Activated T-helper 2 cell treated with anti-CD3 and anti-CD28 coated beads, Interferon-gamma antibody, Interleukin-2, Interleukin-4, amounts not matched to agents 10 μg/mL and 5 μg/mL and 100 μg/mL, durations not matched to agents 14 hours and 24 hours and 36 hours (primary cell): Measurements from ENCODE around the gene OAS3. TPM values are rescaled to one million over a fixed set of nuclear protein-coding genes. Genes with fewer than 3 reads are reported as not detected.

ENCODE experiments used
- DNase-seq: peaks from one replicate; pipeline ENCODE4 v3.0.0; 2021; ENCODE audit warnings: low spot score
- H3K27ac Mint-ChIP-seq: one replicate; pipeline ENCODE4 v1.8.0; 2021; ENCODE audit warnings: mixed read lengths
- H3K27me3 Mint-ChIP-seq: one replicate; pipeline ENCODE4 v1.8.0; 2021; ENCODE audit warnings: low read depth, mixed read lengths
- H3K36me3 Mint-ChIP-seq: one replicate; pipeline ENCODE4 v1.8.0; 2021; ENCODE audit warnings: low read depth, mixed read lengths
- H3K4me1 Mint-ChIP-seq: one replicate; pipeline ENCODE4 v1.8.0; 2021; ENCODE audit warnings: low read depth, mixed read lengths
- H3K4me3 Mint-ChIP-seq: one replicate; pipeline ENCODE4 v1.8.0; 2021; ENCODE audit warnings: low read depth, mild to moderate bottlenecking, moderate library complexity, mixed read lengths
- H3K9me3 Mint-ChIP-seq: one replicate; pipeline ENCODE4 v1.8.0; 2021; ENCODE audit warnings: mixed read lengths
- intact Hi-C: fragments of 100-400 bp; cut with micrococcal nuclease; formaldehyde crosslinking; loops from one replicate; pipeline ENCODE4 v1.15.1; 2023
- total RNA-seq: library from RNA; stranded (reverse); gene quantifications from 2 replicates; pipeline ENCODE4 v1.2.3, GENCODE V29; 2022

OAS3 gene
- total RNA-seq, 1 donor from 2014 or later = 29.6 TPM

DNA sequence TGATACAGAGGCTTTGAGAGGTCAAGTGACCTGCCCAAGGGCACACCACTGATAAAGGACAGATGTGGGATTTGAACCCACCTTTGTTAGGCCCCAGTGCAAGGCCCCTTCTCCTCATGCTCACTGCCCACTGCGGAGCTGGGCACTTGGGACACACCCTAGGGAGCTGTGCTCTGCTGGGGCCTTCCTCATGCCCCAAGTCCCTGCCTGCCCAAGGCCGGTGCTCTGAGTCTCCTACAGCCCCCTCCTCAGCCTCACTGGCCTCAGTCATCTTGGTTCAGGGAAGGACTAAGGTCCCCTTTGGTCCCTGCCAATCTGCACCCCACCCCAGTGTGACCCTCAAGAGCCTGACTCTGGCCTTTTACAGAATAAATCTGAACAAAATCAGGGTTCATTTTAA is 7.9 kb upstream of the OAS3 start:
- H3K4me1 Mint-ChIP-seq = peaks cover 7% of the 10 kb centered on the region
- peaks cover 14% of the 10 kb centered on the region for H3K36me3 Mint-ChIP-seq
- intact Hi-C loops = no loop called here
- H3K9me3 Mint-ChIP-seq = peaks cover 10% of the 10 kb centered on the region
- H3K27me3 Mint-ChIP-seq = no peaks in the 10 kb centered on the region
- H3K27ac Mint-ChIP-seq = no peak overlapping the region
- H3K4me3 Mint-ChIP-seq = no peak overlapping the region
- DNase-seq = no peak

DNA sequence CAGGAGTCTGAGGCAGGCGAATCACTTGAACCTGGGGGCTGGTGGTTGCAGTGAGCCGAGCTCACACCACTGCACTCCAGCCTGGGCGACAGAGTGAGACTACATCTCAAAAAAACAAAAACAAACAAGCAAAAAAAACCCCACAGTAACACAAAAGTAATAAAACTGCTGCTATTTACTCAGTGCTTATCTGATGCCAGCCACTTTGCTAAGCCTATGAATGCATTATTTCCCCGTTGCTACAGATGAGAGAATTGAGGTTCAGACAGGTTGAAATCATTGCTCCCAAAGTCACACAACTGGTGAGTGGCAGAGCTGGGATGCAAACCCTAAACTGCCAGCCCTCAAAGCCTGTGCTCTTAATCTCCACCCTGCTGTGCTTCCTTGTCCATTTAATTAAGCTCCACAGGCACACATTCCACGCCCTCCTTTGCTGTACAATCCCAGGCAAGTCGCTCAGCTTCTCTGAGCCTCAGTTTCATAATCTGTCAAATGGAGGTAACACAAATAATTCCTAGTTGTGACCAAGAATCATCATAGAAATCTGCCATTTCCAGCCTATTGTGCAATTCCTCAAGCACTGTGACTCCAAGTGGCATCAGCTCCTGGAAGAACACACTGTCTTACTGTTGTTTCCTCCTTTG is 5.7 kb upstream of the OAS3 start:
- peaks cover 15% of the 10 kb centered on the region for H3K4me1 Mint-ChIP-seq
- no peak for DNase-seq
- H3K27me3 Mint-ChIP-seq = no peaks in the 10 kb centered on the region
- H3K27ac Mint-ChIP-seq = no peak overlapping the region
- H3K36me3 Mint-ChIP-seq = peaks cover 6% of the 10 kb centered on the region
- intact Hi-C loops = no loop called here
- peaks cover 5% of the 10 kb centered on the region for H3K9me3 Mint-ChIP-seq
- no peak overlapping the region for H3K4me3 Mint-ChIP-seq

DNA sequence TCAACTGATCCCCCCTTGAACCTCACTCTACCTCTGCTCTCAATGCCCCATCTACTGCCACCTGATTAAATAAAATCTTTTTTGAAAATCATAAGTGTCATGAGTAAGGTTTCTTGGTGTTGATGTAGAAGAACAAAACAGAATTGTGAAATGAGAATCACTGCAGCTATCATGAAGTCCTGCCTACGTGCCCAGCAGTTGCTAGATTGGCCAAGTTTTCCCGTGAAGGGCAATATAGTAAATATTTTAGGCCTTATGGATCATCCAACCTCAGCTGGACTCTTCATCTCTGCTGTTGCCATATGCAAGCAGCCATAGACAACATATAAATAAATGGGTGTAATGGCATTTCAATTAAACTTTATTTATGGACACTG is 5.2 kb upstream of the OAS3 start:
- Mint-ChIP-seq H3K4me1 (peaks cover 20% of the 10 kb centered on the region), H3K27ac (no peak overlapping the region), H3K27me3 (no peaks in the 10 kb centered on the region), H3K36me3 (peaks cover under 1% of the 10 kb centered on the region), H3K9me3 (peaks cover under 1% of the 10 kb centered on the region), H3K4me3 (no peak overlapping the region)
- intact Hi-C loops = no loop called here
- DNase-seq = no peak

DNA sequence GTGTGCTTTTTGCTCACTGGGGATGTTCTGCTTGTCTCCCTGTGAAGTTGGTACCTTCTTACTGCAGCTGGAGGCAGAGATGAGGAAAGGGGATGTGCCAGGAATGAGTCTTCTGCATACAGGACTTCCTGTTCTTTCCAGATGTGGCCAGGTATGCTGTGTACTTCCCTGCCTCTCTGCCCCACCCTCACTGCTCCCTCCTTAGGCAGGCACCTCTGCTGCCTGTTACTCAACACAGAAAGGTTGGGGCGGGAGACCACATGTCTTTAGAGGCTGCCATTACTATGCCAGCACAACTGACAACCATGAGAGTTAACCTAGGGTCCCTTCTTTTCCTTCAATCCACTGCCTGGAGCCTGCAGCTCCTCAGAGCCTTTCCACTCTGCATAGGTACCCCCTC is 2.0 kb upstream of the OAS3 start:
- Mint-ChIP-seq H3K36me3 (peaks cover 4% of the 10 kb centered on the region), H3K27ac (no peak overlapping the region), H3K27me3 (no peaks in the 10 kb centered on the region), H3K4me3 (no peak overlapping the region), H3K4me1 (peaks cover 37% of the 10 kb centered on the region), H3K9me3 (no peaks in the 10 kb centered on the region)
- DNase-seq = no peak
- intact Hi-C loops = no loop called here

DNA sequence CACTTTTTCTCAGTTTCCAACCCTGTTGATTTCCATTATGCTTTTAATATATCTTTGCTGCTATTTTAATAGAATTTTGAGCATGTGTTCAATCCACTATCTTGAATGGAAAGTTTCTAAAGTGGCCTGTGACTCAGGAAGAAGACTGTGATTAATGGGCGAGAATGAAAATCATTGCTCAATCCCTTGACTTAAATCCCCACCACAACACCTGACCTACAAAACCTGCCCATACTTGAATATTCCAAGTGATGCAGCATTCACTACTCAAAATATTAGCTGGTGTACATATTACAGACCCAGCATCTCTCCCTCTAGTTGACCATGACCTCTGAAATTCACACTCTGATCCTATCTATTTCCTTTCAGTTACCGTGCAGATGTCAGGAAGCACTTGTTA is 1.3 kb upstream of the OAS3 start:
- intact Hi-C loops = no loop called here
- Mint-ChIP-seq H3K27ac (peak overlapping the region; percentile 12), H3K4me3 (peak overlapping the region; percentile 15), H3K9me3 (no peaks in the 10 kb centered on the region), H3K4me1 (peaks cover 40% of the 10 kb centered on the region), H3K27me3 (no peaks in the 10 kb centered on the region), H3K36me3 (peaks cover 9% of the 10 kb centered on the region)
- no peak for DNase-seq

DNA sequence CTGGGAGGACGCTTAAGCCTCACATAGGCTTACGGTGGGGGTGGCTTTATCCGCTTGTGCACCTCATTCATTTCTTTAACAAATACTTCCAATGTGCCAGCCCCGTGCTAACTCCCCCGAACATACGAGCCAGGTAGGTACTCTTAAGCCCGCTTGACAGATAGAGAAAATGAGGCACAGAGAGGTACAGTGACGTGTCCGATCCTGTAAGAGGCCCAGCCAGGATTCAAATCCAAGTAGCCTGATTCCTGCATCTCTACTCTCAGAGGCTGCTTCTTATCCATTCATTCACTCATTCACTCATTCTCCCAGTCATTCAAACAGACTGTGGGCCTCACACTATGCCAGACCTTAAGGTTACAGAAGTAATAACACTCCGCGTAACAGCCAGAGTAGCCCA is 477 bp downstream of the OAS3 start:
- Mint-ChIP-seq H3K27ac (peak overlapping the region; percentile 79), H3K27me3 (no peaks in the 10 kb centered on the region), H3K36me3 (peaks cover 15% of the 10 kb centered on the region), H3K9me3 (no peaks in the 10 kb centered on the region), H3K4me3 (peak overlapping the region; percentile 80), H3K4me1 (peaks cover 40% of the 10 kb centered on the region)
- no peak for DNase-seq
- intact Hi-C loops = loop anchor here (1.0 to 2.0 kb wide), 2 partner anchors 38 to 40 kb away; partner anchors contain the start of gene OAS2

DNA sequence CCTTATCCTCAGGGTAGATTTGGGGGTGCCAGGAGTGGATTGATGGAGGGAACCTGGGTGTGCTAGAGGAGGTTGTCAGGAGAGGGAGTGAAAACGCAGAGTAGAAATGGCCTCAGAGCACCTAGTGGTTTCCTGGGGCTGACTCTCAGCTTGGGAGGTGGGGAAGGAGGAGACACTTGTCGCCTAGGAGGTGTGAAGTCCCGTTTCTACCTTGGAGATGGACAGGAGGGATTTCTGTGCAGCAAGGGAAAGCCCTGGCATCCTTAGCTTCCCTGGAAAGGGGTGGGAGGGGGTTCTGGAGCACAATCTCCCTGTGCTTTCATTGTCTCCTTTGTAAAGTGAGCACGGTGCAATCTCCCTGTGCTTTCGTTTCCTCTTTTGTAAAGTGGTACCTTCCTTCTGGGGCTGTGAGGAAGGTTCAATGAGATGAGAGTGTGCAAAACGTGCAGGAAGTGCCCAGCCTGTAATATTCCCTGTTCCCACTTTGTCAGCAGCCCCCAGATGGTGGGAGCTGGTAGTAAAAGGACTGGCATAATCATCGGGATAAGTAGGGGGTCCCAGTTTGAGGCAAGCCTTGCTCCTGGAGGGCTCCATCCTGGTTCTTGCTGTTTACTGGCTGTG is 1.6 kb downstream of the OAS3 start:
- H3K27me3 Mint-ChIP-seq = no peaks in the 10 kb centered on the region
- peaks cover 24% of the 10 kb centered on the region for H3K36me3 Mint-ChIP-seq
- H3K9me3 Mint-ChIP-seq = no peaks in the 10 kb centered on the region
- intact Hi-C loops = loop anchor here (2.0 kb wide), 1 partner anchor 39 kb away; no protein-coding TSS in a partner anchor
- H3K4me1 Mint-ChIP-seq = peaks cover 40% of the 10 kb centered on the region
- peak overlapping the region; percentile 80 for H3K4me3 Mint-ChIP-seq
- peak; percentile 14 for DNase-seq
- H3K27ac Mint-ChIP-seq = peak overlapping the region; percentile 80

DNA sequence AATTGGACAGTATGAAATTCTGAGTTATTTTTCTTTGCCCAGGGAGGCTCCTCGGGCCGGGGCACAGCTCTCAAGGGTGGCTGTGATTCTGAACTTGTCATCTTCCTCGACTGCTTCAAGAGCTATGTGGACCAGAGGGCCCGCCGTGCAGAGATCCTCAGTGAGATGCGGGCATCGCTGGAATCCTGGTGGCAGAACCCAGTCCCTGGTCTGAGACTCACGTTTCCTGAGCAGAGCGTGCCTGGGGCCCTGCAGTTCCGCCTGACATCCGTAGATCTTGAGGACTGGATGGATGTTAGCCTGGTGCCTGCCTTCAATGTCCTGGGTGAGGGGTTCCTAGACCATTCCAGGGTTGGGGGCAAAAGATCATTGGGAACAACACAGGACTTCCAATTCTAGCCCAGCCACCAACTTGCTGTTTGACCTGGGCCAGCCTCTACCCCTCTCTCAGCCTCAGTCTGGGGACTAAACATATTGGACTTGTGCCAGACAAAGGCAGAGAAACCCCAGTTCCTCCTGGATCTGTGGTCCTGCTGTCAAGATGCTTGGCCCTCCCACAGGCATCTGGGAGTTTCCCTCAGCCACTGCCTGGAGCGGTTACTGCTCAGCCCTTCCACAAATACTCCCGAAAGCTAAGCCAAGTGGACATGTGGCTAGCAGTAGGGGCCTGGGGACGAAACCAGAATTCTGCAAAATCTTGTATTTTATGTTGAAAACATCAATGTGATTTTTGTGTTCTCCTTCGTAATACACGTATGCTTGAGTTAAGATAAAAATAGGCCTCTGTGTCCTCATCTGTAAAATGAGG is 3.5 kb downstream of the OAS3 start:
- Mint-ChIP-seq H3K9me3 (no peaks in the 10 kb centered on the region), H3K4me3 (no peak overlapping the region), H3K27me3 (no peaks in the 10 kb centered on the region), H3K27ac (peak overlapping the region; percentile 7), H3K36me3 (peaks cover 37% of the 10 kb centered on the region), H3K4me1 (peaks cover 37% of the 10 kb centered on the region)
- intact Hi-C loops = no loop called here
- no peak for DNase-seq

DNA sequence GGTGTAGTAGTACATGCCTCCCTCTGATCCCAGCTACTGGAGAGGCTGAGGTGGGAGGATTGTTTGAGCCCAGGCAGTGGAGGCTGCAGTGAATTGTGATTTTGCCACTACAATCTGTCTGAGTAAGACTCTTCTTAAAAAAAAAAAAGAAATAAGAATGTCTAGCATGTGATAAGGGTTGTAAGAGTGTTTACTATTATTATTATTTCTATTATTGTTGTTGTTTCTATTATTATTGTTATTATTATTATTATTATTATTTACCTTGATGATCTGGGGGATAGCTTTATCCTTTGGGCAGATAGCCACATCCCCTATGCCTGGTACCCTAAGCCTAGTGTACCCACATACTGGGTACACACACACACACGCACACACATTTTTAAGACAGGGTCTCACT is 4.3 kb downstream of the OAS3 start:
- no peaks in the 10 kb centered on the region for H3K9me3 Mint-ChIP-seq
- DNase-seq = no peak
- H3K4me1 Mint-ChIP-seq = peaks cover 30% of the 10 kb centered on the region
- no peaks in the 10 kb centered on the region for H3K27me3 Mint-ChIP-seq
- peaks cover 45% of the 10 kb centered on the region for H3K36me3 Mint-ChIP-seq
- H3K4me3 Mint-ChIP-seq = no peak overlapping the region
- intact Hi-C loops = no loop called here
- no peak overlapping the region for H3K27ac Mint-ChIP-seq

DNA sequence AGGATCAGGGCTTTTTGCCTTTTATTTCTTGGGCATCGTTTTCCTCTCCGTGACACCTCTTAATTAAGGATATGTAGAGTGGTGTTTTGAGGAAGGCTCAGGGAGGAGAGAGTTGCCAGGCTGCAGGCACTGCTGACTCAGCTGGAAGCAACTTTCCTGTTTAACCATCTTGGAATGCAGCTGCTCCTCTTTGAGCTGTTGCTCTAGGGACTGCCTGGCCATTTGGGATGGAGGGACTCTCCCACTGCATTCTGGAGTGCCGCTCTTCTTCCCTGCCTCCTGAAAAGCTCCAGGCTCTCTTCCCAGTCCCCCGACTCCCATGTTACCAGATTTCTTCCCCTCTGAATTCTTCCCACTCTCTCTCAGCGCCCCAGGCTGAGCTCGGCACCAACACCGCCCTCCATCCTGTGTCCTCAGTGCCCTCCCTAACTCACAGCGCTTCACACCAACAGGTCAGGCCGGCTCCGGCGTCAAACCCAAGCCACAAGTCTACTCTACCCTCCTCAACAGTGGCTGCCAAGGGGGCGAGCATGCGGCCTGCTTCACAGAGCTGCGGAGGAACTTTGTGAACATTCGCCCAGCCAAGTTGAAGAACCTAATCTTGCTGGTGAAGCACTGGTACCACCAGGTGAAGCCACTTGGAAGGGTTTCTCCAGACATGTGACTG is 5.9 kb downstream of the OAS3 start:
- intact Hi-C loops = no loop called here
- Mint-ChIP-seq H3K4me3 (no peak overlapping the region), H3K9me3 (no peaks in the 10 kb centered on the region), H3K4me1 (peaks cover 20% of the 10 kb centered on the region), H3K27me3 (no peaks in the 10 kb centered on the region), H3K27ac (no peak overlapping the region), H3K36me3 (peaks cover 48% of the 10 kb centered on the region)
- DNase-seq = no peak

DNA sequence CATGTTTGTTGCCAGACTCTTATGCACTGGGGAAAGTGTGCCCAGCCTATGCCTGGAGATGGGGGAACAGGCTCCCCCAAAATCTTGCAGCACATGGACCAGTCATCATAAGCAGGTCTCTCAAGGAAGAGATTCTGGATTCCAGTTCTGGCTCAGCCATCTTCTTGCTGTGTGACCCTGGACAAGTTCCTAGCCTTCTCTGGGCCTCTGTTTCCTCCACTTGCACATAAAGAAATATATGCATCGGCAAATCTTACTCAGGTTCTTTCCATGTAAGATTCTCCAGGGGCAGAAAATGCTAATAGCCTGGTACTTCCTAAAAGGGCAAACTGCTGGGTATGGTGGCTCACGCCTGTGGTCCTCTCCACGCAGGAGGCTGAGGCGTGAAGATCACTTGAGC is 7.2 kb downstream of the OAS3 start:
- H3K9me3 Mint-ChIP-seq = no peaks in the 10 kb centered on the region
- H3K36me3 Mint-ChIP-seq = peaks cover 52% of the 10 kb centered on the region
- H3K4me3 Mint-ChIP-seq = no peak overlapping the region
- no peaks in the 10 kb centered on the region for H3K27me3 Mint-ChIP-seq
- intact Hi-C loops = no loop called here
- no peak overlapping the region for H3K27ac Mint-ChIP-seq
- no peak for DNase-seq
- H3K4me1 Mint-ChIP-seq = peaks cover 7% of the 10 kb centered on the region

DNA sequence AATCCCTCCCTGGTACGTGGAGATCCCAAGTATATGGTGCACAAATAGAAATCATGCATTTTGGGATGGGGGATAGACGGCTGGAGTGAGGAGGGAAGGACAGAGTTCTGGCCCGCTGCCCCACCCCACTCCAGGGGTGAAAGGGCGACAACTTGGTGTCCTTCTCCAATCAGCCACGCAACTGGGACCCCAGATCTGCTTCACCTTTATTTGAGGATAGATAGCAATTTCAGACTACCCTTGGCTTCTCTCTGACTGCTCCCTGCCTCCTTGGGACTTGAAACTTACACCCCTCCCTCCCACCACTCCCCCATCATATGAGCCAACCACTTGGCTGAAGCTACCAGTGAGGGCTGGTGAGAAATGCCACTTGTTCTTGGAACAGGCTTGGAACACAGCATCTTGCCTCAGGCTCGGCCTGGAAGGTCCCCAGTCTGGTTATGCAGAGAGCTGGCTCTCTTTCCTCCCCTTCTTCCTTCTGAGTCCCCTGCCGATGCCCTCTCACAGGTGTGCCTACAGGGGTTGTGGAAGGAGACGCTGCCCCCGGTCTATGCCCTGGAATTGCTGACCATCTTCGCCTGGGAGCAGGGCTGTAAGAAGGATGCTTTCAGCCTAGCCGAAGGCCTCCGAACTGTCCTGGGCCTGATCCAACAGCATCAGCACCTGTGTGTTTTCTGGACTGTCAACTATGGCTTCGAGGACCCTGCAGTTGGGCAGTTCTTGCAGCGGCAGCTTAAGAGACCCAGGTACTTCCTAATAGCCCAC is 8.1 kb downstream of the OAS3 start:
- intact Hi-C loops = no loop called here
- Mint-ChIP-seq H3K4me1 (peaks cover 7% of the 10 kb centered on the region), H3K27me3 (no peaks in the 10 kb centered on the region), H3K36me3 (peaks cover 55% of the 10 kb centered on the region), H3K27ac (no peak overlapping the region), H3K4me3 (no peak overlapping the region), H3K9me3 (no peaks in the 10 kb centered on the region)
- DNase-seq = no peak
